Measurements from ENCODE around the gene ZNF227.
"Not testable (repeated sequence)": the region's sequence is repeated elsewhere in the genome, so short reads cannot be mapped to it uniquely, and the experiment has no call there.

- TF ChIP-seq CTCF, POLR2A (IDR thresholded peaks at IDR 0.05): not testable (repeated sequence)
Measured at GRCh38 chr19:44252332-44252731, 40.0 kb downstream of the ZNF227 start.

Measured in Peyer's patch (tissue), 4 donors.